Measurements from ENCODE around the gene LMBRD2. TPM values are rescaled to one million over a fixed set of nuclear protein-coding genes. Genes with fewer than 3 reads are reported as not detected.
A peak's percentile ranks its signal among the peaks of the same experiment; 100 is the strongest.

The LMBRD2 gene
- total and polyA plus RNA-seq, 4 donors: 15.2 to 56.5 (median 22.9) TPM

GRCh38 chr5:36058776-36059175 lies 92.9 kb downstream of the LMBRD2 start:
- no peak overlapping the region for H3K27ac ChIP-seq (ENCODE audit: low read depth, low read length)
- WGBS (ENCODE audit: insufficient coverage): no CpG with 5 or more reads among the region's 2 CpGs

GRCh38 chr5:36057386-36057785 lies 94.3 kb downstream of the LMBRD2 start:
- Histone ChIP-seq H3K4me3 (ENCODE audit: low read depth, low read length) (no peak overlapping the region), H3K9me3 (ENCODE audit: control insufficient read depth, insufficient read depth, low read length) (no peaks in the 10 kb centered on the region), H3K27ac (ENCODE audit: low read depth, low read length) (no peak overlapping the region), H3K36me3 (ENCODE audit: control insufficient read depth, insufficient read depth, low read length) (no peaks in the 10 kb centered on the region), H3K4me1 (ENCODE audit: control insufficient read depth, insufficient read depth, low read length) (no peaks in the 10 kb centered on the region), H3K27me3 (ENCODE audit: control insufficient read depth, insufficient read depth, low read length) (no peaks in the 10 kb centered on the region)
- no CpG with 5 or more reads among the region's 2 CpGs for WGBS (ENCODE audit: insufficient coverage)
- no peak for DNase-seq (ENCODE audit: low read depth in 4 of 6, low spot score in 6 of 6)

More at GRCh38 chr5:36058776-36059175, 92.9 kb downstream of the LMBRD2 start:
- Histone ChIP-seq H3K4me1 (ENCODE audit: control insufficient read depth, insufficient read depth, low read length) (no peaks in the 10 kb centered on the region), H3K36me3 (ENCODE audit: control insufficient read depth, insufficient read depth, low read length) (no peaks in the 10 kb centered on the region), H3K4me3 (ENCODE audit: low read depth, low read length) (no peak overlapping the region), H3K27me3 (ENCODE audit: control insufficient read depth, insufficient read depth, low read length) (no peaks in the 10 kb centered on the region), H3K9me3 (ENCODE audit: control insufficient read depth, insufficient read depth, low read length) (no peaks in the 10 kb centered on the region)
- DNase-seq (ENCODE audit: low read depth in 4 of 6, low spot score in 6 of 6): no peak

- H3K36me3 ChIP-seq (ENCODE audit: control insufficient read depth, insufficient read depth, low read length): no peaks in the 10 kb centered on the region
- 63% methylated on average over 2 of the region's 5 CpGs for WGBS (ENCODE audit: insufficient coverage)
- no peaks in the 10 kb centered on the region for H3K4me1 ChIP-seq (ENCODE audit: control insufficient read depth, insufficient read depth, low read length)
- H3K9me3 ChIP-seq (ENCODE audit: control insufficient read depth, insufficient read depth, low read length): no peaks in the 10 kb centered on the region
- H3K27me3 ChIP-seq (ENCODE audit: control insufficient read depth, insufficient read depth, low read length): no peaks in the 10 kb centered on the region
- H3K27ac ChIP-seq (ENCODE audit: low read depth, low read length): no peak overlapping the region
- no peak overlapping the region for H3K4me3 ChIP-seq (ENCODE audit: low read depth, low read length)
- DNase-seq (ENCODE audit: low read depth in 4 of 6, low spot score in 6 of 6): no peak
Observed at GRCh38 chr5:36056422-36056821, 95.3 kb downstream of the LMBRD2 start.

GRCh38 chr5:36055984-36056383 lies 95.7 kb downstream of the LMBRD2 start:
- DNase-seq (ENCODE audit: low read depth in 4 of 6, low spot score in 6 of 6): no peak
- H3K4me3 ChIP-seq (ENCODE audit: low read depth, low read length): no peak overlapping the region
- no peaks in the 10 kb centered on the region for H3K4me1 ChIP-seq (ENCODE audit: control insufficient read depth, insufficient read depth, low read length)
- no peak overlapping the region for H3K27ac ChIP-seq (ENCODE audit: low read depth, low read length)
- H3K36me3 ChIP-seq (ENCODE audit: control insufficient read depth, insufficient read depth, low read length): no peaks in the 10 kb centered on the region
- no peaks in the 10 kb centered on the region for H3K9me3 ChIP-seq (ENCODE audit: control insufficient read depth, insufficient read depth, low read length)
- no peaks in the 10 kb centered on the region for H3K27me3 ChIP-seq (ENCODE audit: control insufficient read depth, insufficient read depth, low read length)
- WGBS (ENCODE audit: insufficient coverage): 80% methylated on average over 2 of the region's 5 CpGs

- Histone ChIP-seq H3K4me1 (ENCODE audit: control insufficient read depth, insufficient read depth, low read length) (no peaks in the 10 kb centered on the region), H3K9me3 (ENCODE audit: control insufficient read depth, insufficient read depth, low read length) (no peaks in the 10 kb centered on the region), H3K4me3 (ENCODE audit: low read depth, low read length) (no peak overlapping the region), H3K36me3 (ENCODE audit: control insufficient read depth, insufficient read depth, low read length) (no peaks in the 10 kb centered on the region), H3K27me3 (ENCODE audit: control insufficient read depth, insufficient read depth, low read length) (no peaks in the 10 kb centered on the region), H3K27ac (ENCODE audit: low read depth, low read length) (no peak overlapping the region)
- DNase-seq (ENCODE audit: low read depth in 4 of 6, low spot score in 6 of 6): no peak
- 80% methylated on average over 1 of the region's 3 CpGs for WGBS (ENCODE audit: insufficient coverage)
Observed at GRCh38 chr5:36054647-36055046, 97.0 kb downstream of the LMBRD2 start.

GRCh38 chr5:36052538-36052937 lies 99.1 kb downstream of the LMBRD2 start:
- H3K4me3 ChIP-seq (ENCODE audit: low read depth, low read length): no peak overlapping the region
- H3K27me3 ChIP-seq (ENCODE audit: control insufficient read depth, insufficient read depth, low read length): no peaks in the 10 kb centered on the region
- H3K27ac ChIP-seq (ENCODE audit: low read depth, low read length): no peak overlapping the region
- no peak for DNase-seq (ENCODE audit: low read depth in 4 of 6, low spot score in 6 of 6)
- no peaks in the 10 kb centered on the region for H3K9me3 ChIP-seq (ENCODE audit: control insufficient read depth, insufficient read depth, low read length)
- H3K36me3 ChIP-seq (ENCODE audit: control insufficient read depth, insufficient read depth, low read length): no peaks in the 10 kb centered on the region
- no peaks in the 10 kb centered on the region for H3K4me1 ChIP-seq (ENCODE audit: control insufficient read depth, insufficient read depth, low read length)

- Histone ChIP-seq H3K4me3 (ENCODE audit: low read depth, low read length) (no peak overlapping the region), H3K27me3 (ENCODE audit: control insufficient read depth, insufficient read depth, low read length) (no peaks in the 10 kb centered on the region), H3K36me3 (ENCODE audit: control insufficient read depth, insufficient read depth, low read length) (no peaks in the 10 kb centered on the region), H3K27ac (ENCODE audit: low read depth, low read length) (no peak overlapping the region), H3K4me1 (ENCODE audit: control insufficient read depth, insufficient read depth, low read length) (no peaks in the 10 kb centered on the region), H3K9me3 (ENCODE audit: control insufficient read depth, insufficient read depth, low read length) (no peaks in the 10 kb centered on the region)
- WGBS (ENCODE audit: insufficient coverage): no CpG with 5 or more reads among the region's 4 CpGs
- DNase-seq (ENCODE audit: low read depth in 4 of 6, low spot score in 6 of 6): no peak
Observed at GRCh38 chr5:36049949-36050348, 101.7 kb downstream of the LMBRD2 start.

Small RNA genes within 50 kb of the gene (small RNA-seq; reads per million reads assigned to genes)
- not detected for gene AC016612.1 (ENCODE audit: low replicate concordance)
- 0.37 reads per million, percentile 41 among the genes with 10 or more reads in this experiment for gene MIR580 (ENCODE audit: low replicate concordance)
- not detected for gene RNU6-1305P (ENCODE audit: low replicate concordance)

Other genes starting within 250 kb of the LMBRD2 start
- gene CAPSL, start 213.3 kb downstream of the LMBRD2 start, total RNA-seq: 10 to 100 TPM in 1 of 2 donors, 1 to 10 TPM in 1; 2.6 to 24.2 TPM
- 1 to 10 TPM; 4.6 to 8.7 TPM for gene CAPSL, start 213.3 kb downstream of the LMBRD2 start, polyA plus RNA-seq (ENCODE audit: insufficient read length in 2 of 2)
- under 1 TPM in 1 of 2 donors, not detected in 1; under 0.01 TPM for gene UGT3A1, start 160.5 kb downstream of the LMBRD2 start, total RNA-seq
- under 1 TPM; 0.33 to 0.74 TPM for gene UGT3A1, start 160.5 kb downstream of the LMBRD2 start, polyA plus RNA-seq (ENCODE audit: insufficient read length in 2 of 2)
- 1 to 10 TPM; 1.4 to 2.0 TPM for gene UGT3A2, start 85.0 kb downstream of the LMBRD2 start, total RNA-seq
- under 1 TPM; 0.55 to 0.66 TPM for gene UGT3A2, start 85.0 kb downstream of the LMBRD2 start, polyA plus RNA-seq (ENCODE audit: insufficient read length in 2 of 2)
- 10 to 100 TPM; 23.8 to 36.0 TPM for gene SKP2, start 224 bp upstream of the LMBRD2 start, total RNA-seq
- gene SKP2, start 224 bp upstream of the LMBRD2 start, polyA plus RNA-seq (ENCODE audit: insufficient read length in 2 of 2): 10 to 100 TPM; 19.7 to 25.0 TPM
- 10 to 100 TPM; 69.0 to 90.4 TPM for gene NADK2, start 90.0 kb upstream of the LMBRD2 start, total RNA-seq
- gene NADK2, start 90.0 kb upstream of the LMBRD2 start, polyA plus RNA-seq (ENCODE audit: insufficient read length in 2 of 2): 10 to 100 TPM; 58.5 to 88.6 TPM
- 100 to 1,000 TPM in 1 of 2 donors, 10 to 100 TPM in 1; 45.7 to 213 TPM for gene RANBP3L, start 150.0 kb upstream of the LMBRD2 start, total RNA-seq
- 10 to 100 TPM; 10.9 to 12.2 TPM for gene RANBP3L, start 150.0 kb upstream of the LMBRD2 start, polyA plus RNA-seq (ENCODE audit: insufficient read length in 2 of 2)